HL-60 (cell line): ENCODE measurements around the gene SV2C.

Experiments used
- CTCF ChIP-seq: IDR thresholded peaks from one replicate; pipeline ENCODE4 v1.5.1; 2011; ENCODE audit warnings: low read length, control low read depth, inconsistent platforms; ENCODE audit not compliant: insufficient read depth
- GABPA ChIP-seq: IDR thresholded peaks from 2 replicates; pipeline ENCODE4 v1.6.1; 2012; ENCODE audit warnings: low read depth
- POLR2AphosphoS5 ChIP-seq: IDR thresholded peaks from 2 replicates; pipeline ENCODE4 v1.6.1; 2012; ENCODE audit warnings: low read depth
- REST ChIP-seq: IDR thresholded peaks from 2 replicates; pipeline ENCODE4 v1.6.1; 2012; ENCODE audit warnings: low read depth; ENCODE audit not compliant: insufficient replicate concordance

DNA sequence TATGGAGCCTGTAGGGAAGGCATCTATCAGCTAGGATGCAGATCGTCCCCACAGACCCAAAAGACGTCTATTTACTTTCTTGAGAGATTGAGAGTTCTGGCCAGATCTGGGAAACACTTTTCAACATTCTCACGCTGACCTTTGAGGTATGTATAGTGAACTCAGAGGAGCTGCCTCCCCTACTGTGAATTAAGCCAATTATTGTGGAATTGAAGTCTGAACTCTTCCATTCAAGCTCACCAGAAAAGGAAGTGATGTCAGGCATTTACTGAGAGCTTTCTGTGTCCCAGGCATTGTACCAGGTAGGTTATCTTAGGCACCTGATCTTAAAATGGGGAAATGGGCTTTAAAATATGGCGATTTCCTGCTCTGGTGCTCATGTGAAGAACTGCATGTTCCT is 136.5 kb downstream of the SV2C start:
- TF ChIP-seq POLR2AphosphoS5 (no peak), REST (no peak), GABPA (no peak), CTCF (no peak)
